SU-DHL-6 (cell line): ENCODE results near the gene SORCS2.

ENCODE experiments used
- H2AFZ ChIP-seq: fragments of 200-600 bp; sonication (generic); 2 replicates; pipeline ENCODE4 v1.6.1; 2014; ENCODE audit warnings: low read depth, mild to moderate bottlenecking, moderate library complexity, mixed read lengths, antibody characterized with exemption, low read length; ENCODE audit not compliant: severe bottlenecking
- H3F3A ChIP-seq: fragments of 200-600 bp; shearing (Covaris generic); 2 replicates; pipeline ENCODE4 v1.6.0; 2016; ENCODE audit warnings: antibody characterized with exemption, mild to moderate bottlenecking; ENCODE audit not compliant: insufficient read depth
- H3K27ac ChIP-seq: fragments of 200-600 bp; sonication (generic); 2 replicates; pipeline ENCODE4 v1.5.1; 2016; ENCODE audit warnings: low read depth, mild to moderate bottlenecking, low read length, moderate library complexity, mixed read lengths
- H3K27me3 ChIP-seq: fragments of 200-600 bp; sonication (generic), shearing (Covaris generic); 2 replicates; pipeline ENCODE4 v1.6.0; 2014; ENCODE audit warnings: mild to moderate bottlenecking, low read length
- H3K36me3 ChIP-seq: fragments of 200-600 bp; sonication (generic); 2 replicates; pipeline ENCODE4 v1.6.1; 2014; ENCODE audit warnings: mild to moderate bottlenecking, low read length, mixed read lengths
- H3K4me2 ChIP-seq: fragments of 300-600, 200-600 bp; shearing (Covaris generic), sonication (generic); 2 replicates; pipeline ENCODE4 v1.6.0; 2014; ENCODE audit warnings: low read length, low read depth, mild to moderate bottlenecking; ENCODE audit not compliant: poor library complexity, severe bottlenecking
- H3K4me3 ChIP-seq: fragments of 200-600 bp; sonication (generic); 2 replicates; pipeline ENCODE4 v1.5.1; 2014; ENCODE audit warnings: antibody characterized with exemption, low read length, mild to moderate bottlenecking, mixed read lengths; ENCODE audit not compliant: insufficient read depth, poor library complexity, severe bottlenecking
- H3K79me2 ChIP-seq: fragments of 200-600 bp; sonication (generic); 2 replicates; pipeline ENCODE4 v1.6.1; 2014; ENCODE audit warnings: mild to moderate bottlenecking, low read length, moderate library complexity; ENCODE audit not compliant: insufficient read depth
- H3K9ac ChIP-seq: fragments of 200-600 bp; sonication (generic); 2 replicates; pipeline ENCODE4 v1.7.0; 2014; ENCODE audit warnings: mild to moderate bottlenecking, low read length
- H3K9me2 ChIP-seq: fragments of 200-600 bp; sonication (generic); replicated peaks from 2 replicates; pipeline ENCODE4 v1.6.1; 2014; ENCODE audit warnings: low read length; ENCODE audit not compliant: insufficient read depth
- H3K9me3 ChIP-seq: fragments of 200-600 bp; sonication (generic); 2 replicates; pipeline ENCODE4 v1.6.1; 2014; ENCODE audit warnings: low read length, mixed read lengths; ENCODE audit not compliant: insufficient read depth
- H4K20me1 ChIP-seq: fragments of 200-600 bp; sonication (generic); 2 replicates; pipeline ENCODE4 v1.6.1; 2014; ENCODE audit warnings: low read depth, mild to moderate bottlenecking, antibody characterized with exemption, low read length, moderate library complexity, mixed read lengths
- EZH2phosphoT487 ChIP-seq: fragments of 200-600 bp; sonication (generic), shearing (Covaris generic); conservative IDR thresholded peaks from 2 replicates; pipeline ENCODE4 v1.6.1; 2018; ENCODE audit warnings: mild to moderate bottlenecking, antibody characterized with exemption, low read length, moderate library complexity, mixed read lengths
- TF ChIP-seq, protein P1 (sequence below): fragments of 200-600 bp; sonication (generic); IDR thresholded peaks from one replicate; pipeline ENCODE4 v1.5.1; 2017; ENCODE audit warnings: antibody characterized with exemption, mild to moderate bottlenecking, low read length, moderate library complexity; ENCODE audit not compliant: insufficient read depth, poor library complexity, severe bottlenecking

Gene SORCS2

DNA sequence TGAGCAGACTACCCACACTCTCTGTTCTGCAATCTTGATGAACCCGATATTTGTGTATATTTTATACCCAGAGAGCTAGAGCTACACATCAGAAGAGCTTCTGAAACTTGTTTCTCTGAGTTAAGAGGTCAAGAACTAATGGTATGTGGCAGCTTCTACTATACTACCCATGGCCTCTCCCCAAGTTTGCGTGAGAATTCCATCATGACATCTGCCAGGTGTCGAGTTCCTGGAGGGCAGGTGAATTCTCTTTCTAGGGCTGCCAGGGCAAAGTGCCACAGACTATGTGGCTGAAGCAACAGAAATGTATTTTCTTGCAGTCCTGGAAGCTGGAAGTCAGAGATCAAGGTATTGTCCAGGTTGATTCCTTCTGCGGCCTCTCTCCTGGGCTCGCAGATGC lies 4.4 kb downstream of the SORCS2 start:
- Histone ChIP-seq H3K4me2 (no peak overlapping the region), H3K36me3 (no peaks in the 10 kb centered on the region), H4K20me1 (no peaks in the 10 kb centered on the region), H3K79me2 (no peaks in the 10 kb centered on the region), H3K9ac (no peak overlapping the region), H3K9me2 (no peaks in the 10 kb centered on the region), H3K27ac (no peak overlapping the region), H3F3A (no peaks in the 10 kb centered on the region), H3K9me3 (no peaks in the 10 kb centered on the region), H2AFZ (no peak overlapping the region), H3K4me3 (no peak overlapping the region), H3K27me3 (no peaks in the 10 kb centered on the region)
- TF ChIP-seq, protein P1, sequence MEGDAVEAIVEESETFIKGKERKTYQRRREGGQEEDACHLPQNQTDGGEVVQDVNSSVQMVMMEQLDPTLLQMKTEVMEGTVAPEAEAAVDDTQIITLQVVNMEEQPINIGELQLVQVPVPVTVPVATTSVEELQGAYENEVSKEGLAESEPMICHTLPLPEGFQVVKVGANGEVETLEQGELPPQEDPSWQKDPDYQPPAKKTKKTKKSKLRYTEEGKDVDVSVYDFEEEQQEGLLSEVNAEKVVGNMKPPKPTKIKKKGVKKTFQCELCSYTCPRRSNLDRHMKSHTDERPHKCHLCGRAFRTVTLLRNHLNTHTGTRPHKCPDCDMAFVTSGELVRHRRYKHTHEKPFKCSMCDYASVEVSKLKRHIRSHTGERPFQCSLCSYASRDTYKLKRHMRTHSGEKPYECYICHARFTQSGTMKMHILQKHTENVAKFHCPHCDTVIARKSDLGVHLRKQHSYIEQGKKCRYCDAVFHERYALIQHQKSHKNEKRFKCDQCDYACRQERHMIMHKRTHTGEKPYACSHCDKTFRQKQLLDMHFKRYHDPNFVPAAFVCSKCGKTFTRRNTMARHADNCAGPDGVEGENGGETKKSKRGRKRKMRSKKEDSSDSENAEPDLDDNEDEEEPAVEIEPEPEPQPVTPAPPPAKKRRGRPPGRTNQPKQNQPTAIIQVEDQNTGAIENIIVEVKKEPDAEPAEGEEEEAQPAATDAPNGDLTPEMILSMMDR: no peak
- TF ChIP-seq EZH2phosphoT487: no peak

DNA sequence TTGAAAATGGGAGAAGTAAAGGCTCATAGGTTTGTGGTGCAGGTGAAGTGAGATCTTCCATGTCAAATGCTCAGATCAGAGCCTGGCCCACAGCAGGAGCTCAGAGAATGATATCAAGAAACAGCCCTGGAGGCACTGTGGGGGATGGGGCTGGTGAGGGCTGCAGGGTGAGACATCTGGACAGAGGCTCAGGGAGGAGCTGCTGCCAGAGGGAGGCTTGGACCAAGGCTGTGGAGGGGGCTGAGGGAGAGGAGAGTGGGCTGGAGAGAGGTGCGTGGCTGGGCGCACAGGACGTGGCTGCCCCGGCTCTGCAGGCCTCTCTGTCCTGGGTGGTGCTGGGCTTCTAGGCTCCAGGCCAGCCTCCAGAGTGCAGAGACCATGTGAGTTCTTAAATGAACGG lies 5.6 kb downstream of the SORCS2 start:
- Histone ChIP-seq H4K20me1 (no peaks in the 10 kb centered on the region), H3K4me3 (no peak overlapping the region), H3K9me3 (no peaks in the 10 kb centered on the region), H2AFZ (no peak overlapping the region), H3K4me2 (no peak overlapping the region), H3K27me3 (no peaks in the 10 kb centered on the region), H3F3A (no peaks in the 10 kb centered on the region), H3K27ac (no peak overlapping the region), H3K9ac (no peak overlapping the region), H3K36me3 (no peaks in the 10 kb centered on the region), H3K9me2 (no peaks in the 10 kb centered on the region), H3K79me2 (no peaks in the 10 kb centered on the region)
- TF ChIP-seq, protein P1: no peak
- no peak for TF ChIP-seq EZH2phosphoT487

DNA sequence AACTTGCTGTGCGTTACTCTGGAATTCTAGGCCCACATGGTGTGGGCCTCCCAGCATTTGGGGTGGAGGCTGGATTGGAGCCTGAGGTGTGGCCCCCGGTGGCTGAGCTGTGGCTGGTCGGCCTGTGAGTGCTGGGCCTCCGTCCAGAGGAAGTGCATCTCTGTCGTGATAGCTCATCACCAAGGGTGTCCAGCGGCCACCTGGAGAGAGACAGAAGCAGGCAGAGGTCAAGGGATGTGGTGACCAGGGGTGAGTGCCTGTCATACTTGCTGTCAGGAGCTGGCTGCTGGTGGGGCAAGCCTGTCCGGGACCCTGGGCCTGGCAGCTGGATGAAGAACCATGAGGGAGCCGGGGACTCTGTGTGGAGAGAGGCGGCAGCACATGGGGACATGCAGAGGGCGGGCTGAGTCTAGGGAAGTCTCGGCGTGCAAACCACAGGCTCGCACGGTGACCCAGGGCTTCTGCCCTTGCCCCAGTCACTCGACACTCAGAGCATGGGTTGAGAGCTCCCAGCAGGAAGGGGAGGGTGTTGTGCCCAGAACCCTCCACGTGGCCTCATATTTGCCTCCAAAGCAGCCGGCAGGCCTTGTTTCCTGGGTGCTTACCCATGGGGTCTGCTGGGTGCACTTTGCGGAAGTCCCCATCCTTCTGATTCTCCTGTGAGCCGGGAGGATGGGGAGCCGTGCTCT lies 6.2 kb downstream of the SORCS2 start:
- no peak for TF ChIP-seq EZH2phosphoT487
- TF ChIP-seq, protein P1: no peak
- H3K27ac ChIP-seq: no peak overlapping the region
- H3K9me3 ChIP-seq: no peaks in the 10 kb centered on the region
- no peak overlapping the region for H2AFZ ChIP-seq
- H3K36me3 ChIP-seq: no peaks in the 10 kb centered on the region
- H4K20me1 ChIP-seq: no peaks in the 10 kb centered on the region
- no peak overlapping the region for H3K4me3 ChIP-seq
- H3K9ac ChIP-seq: no peak overlapping the region
- H3K4me2 ChIP-seq: no peak overlapping the region
- no peaks in the 10 kb centered on the region for H3K27me3 ChIP-seq
- H3K9me2 ChIP-seq: no peaks in the 10 kb centered on the region
- no peaks in the 10 kb centered on the region for H3F3A ChIP-seq
- H3K79me2 ChIP-seq: no peaks in the 10 kb centered on the region
